Right atrium auricular region (tissue), 2 donors: ENCODE data around the gene LPGAT1. TPM values are rescaled to one million over a fixed set of nuclear protein-coding genes. Genes with fewer than 3 reads are reported as not detected.

Experiments used
- DNase-seq: peaks from one replicate; pipeline ENCODE4 v3.0.0-alpha.2; 2019; ENCODE audit warnings: low spot score
- H3K27ac ChIP-seq, 2 donors: fragments of 200-600 bp; sonication (generic); 1 replicate in 1 of 2; 2 replicates in 1 of 2; pipeline ENCODE4 v1.5.1; 2016 to 2019
- H3K27me3 ChIP-seq, 2 donors: fragments of 200-600 bp; sonication (generic); one replicate each; pipeline versions ENCODE4 v1.5.1 to v1.6.0; 2017 to 2019
- H3K36me3 ChIP-seq: fragments of 200-600 bp; sonication (generic); one replicate; pipeline ENCODE4 v1.5.1; 2016
- H3K4me1 ChIP-seq, 2 donors: fragments of 200-600 bp; sonication (generic); one replicate each; pipeline versions ENCODE4 v1.5.1 to v1.6.0; 2017 to 2019
- H3K4me3 ChIP-seq, 2 donors: fragments of 200-600 bp; sonication (generic); 1 replicate in 1 of 2; 2 replicates in 1 of 2; pipeline ENCODE4 v1.5.1; 2017 to 2019; ENCODE audit warnings: mild to moderate bottlenecking in 1 of 2, moderate library complexity in 1 of 2
- H3K9me3 ChIP-seq, 2 donors: fragments of 200-600 bp; sonication (generic); one replicate each; pipeline ENCODE4 v1.5.1; 2019
- total RNA-seq, 2 donors: library from RNA; depleted of rRNA; stranded (reverse); fragments of >200 nt; gene quantifications; one replicate each; pipeline ENCODE4 v1.1.0, GENCODE V29; 2016
- TF ChIP-seq, protein P1 (sequence below), 2 donors: fragments of 200-600 bp; sonication (generic); IDR thresholded peaks; one replicate each; pipeline ENCODE4 v1.5.1; 2019; ENCODE audit warnings: antibody characterized with exemption in 2 of 2

Gene LPGAT1
- total RNA-seq, 2 donors from 2014 or later, result 27.0 to 36.2 TPM

DNA sequence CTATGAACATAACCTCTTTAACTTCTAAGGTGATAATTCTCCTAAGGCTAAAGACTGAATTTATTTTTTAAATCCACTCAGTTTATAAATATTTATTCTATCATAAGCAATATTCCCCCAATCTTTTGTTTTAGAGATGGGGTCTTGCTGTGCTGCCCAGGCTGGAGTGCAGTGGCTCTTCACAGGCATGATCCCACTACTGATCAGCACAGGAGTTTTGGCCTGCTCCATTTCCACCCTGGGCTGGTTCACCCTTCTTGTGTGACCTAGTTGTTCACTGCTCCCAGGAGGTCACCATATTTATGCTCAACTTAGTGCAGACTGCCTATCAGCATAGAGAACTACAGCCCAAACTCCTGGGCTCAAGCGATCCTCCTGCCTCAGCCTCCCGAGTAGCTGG lies 38.6 kb downstream of the LPGAT1 start:
- no peaks in the 10 kb centered on the region for H3K9me3 ChIP-seq
- no peak for DNase-seq
- H3K36me3 ChIP-seq, result peaks cover 21% of the 10 kb centered on the region
- H3K4me1 ChIP-seq, result no peaks in the 10 kb centered on the region
- no peak overlapping the region for H3K4me3 ChIP-seq
- H3K27me3 ChIP-seq, result no peaks in the 10 kb centered on the region
- no peak overlapping the region for H3K27ac ChIP-seq
- TF ChIP-seq, protein P1, sequence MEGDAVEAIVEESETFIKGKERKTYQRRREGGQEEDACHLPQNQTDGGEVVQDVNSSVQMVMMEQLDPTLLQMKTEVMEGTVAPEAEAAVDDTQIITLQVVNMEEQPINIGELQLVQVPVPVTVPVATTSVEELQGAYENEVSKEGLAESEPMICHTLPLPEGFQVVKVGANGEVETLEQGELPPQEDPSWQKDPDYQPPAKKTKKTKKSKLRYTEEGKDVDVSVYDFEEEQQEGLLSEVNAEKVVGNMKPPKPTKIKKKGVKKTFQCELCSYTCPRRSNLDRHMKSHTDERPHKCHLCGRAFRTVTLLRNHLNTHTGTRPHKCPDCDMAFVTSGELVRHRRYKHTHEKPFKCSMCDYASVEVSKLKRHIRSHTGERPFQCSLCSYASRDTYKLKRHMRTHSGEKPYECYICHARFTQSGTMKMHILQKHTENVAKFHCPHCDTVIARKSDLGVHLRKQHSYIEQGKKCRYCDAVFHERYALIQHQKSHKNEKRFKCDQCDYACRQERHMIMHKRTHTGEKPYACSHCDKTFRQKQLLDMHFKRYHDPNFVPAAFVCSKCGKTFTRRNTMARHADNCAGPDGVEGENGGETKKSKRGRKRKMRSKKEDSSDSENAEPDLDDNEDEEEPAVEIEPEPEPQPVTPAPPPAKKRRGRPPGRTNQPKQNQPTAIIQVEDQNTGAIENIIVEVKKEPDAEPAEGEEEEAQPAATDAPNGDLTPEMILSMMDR (IDR thresholded peaks at IDR 0.05), result no peak

DNA sequence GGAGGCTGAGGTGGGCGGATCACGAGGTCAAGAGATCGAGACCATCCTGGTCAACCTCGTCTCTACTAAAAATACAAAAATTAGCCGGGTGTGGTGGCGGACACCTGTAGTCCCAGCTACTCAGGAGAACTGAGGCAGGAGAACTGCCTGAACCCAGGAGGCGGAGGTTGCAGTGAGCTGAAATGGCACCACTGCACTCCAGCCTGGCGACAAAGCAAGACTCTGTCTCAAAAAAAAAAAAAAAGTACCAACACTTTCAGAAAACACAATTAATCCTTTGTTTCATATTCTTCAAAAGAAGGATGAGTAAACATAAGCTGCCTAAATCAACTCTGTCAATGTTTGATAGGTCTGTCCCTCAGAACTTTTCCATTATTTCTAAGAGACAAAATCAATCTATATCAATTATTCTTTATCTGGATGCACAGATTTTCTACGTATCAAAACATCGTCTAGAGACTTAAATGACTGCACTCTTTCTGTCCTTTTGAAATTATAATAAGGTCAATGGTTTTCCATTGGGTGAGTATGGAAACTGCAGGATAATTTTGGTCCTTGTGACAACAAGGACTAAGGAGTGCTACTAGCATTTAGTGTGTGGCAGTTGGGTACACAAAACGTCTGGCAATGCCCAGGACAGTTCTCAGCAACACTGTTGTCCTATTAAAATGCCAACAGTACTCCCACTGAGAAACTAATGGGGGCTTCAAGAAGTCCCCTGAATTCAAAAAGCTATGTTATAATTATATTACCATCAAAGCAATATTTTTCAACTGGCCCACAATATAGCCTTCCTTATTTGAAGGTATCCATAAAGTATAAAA lies 40.7 kb downstream of the LPGAT1 start:
- Histone ChIP-seq H3K9me3 (no peaks in the 10 kb centered on the region), H3K4me3 (no peak overlapping the region), H3K27ac (no peak overlapping the region), H3K36me3 (peaks cover 25% of the 10 kb centered on the region), H3K4me1 (no peaks in the 10 kb centered on the region), H3K27me3 (no peaks in the 10 kb centered on the region)
- DNase-seq, result no peak
- TF ChIP-seq, protein P1 (IDR thresholded peaks at IDR 0.05), result no peak

DNA sequence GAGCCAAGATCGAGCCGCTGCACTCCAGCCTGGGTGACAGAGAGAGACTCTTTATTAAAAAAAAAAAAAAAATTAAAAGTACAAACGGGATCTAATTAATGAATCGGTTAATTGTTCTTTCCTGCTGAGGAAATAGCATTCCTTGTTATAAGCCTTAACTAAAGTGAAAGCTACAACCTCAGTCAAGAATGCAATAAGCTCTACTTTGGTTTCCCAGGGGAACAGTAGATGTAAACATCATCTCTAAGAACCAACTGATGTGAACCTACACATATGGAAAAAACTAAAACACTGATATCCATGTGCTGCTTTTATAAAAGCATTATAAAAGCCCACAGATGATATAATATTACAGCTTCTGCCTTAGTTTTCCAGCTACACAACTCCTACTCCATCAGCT lies 41.9 kb downstream of the LPGAT1 start:
- Histone ChIP-seq H3K4me1 (peaks cover 0 to under 1% of the 10 kb centered on the region in 2 donors), H3K36me3 (peaks cover 25% of the 10 kb centered on the region), H3K27me3 (no peaks in the 10 kb centered on the region), H3K4me3 (no peak overlapping the region), H3K27ac (no peak overlapping the region), H3K9me3 (no peaks in the 10 kb centered on the region)
- TF ChIP-seq, protein P1 (IDR thresholded peaks at IDR 0.05), result no peak
- no peak for DNase-seq

DNA sequence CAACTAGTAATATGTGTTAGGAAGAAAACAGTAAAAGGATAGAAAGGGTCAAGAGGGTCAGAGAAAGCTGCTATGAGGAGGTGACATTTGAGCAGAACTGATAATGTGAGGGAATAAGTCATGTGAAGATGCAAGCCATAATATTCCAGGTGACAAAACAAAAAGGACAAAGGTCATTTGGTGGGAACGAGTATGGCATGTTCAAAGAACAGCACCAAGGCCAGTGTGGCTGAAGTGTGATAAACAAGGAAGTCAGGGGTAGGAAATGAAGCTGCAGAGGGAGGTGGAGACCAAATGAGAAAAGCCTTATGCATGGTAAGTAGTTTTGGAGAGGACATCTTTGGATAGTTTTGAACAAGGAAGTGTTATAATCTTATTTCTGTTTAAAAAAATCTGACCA lies 46.7 kb downstream of the LPGAT1 start:
- Histone ChIP-seq H3K27ac (no peak overlapping the region), H3K36me3 (peaks cover 19% of the 10 kb centered on the region)

DNA sequence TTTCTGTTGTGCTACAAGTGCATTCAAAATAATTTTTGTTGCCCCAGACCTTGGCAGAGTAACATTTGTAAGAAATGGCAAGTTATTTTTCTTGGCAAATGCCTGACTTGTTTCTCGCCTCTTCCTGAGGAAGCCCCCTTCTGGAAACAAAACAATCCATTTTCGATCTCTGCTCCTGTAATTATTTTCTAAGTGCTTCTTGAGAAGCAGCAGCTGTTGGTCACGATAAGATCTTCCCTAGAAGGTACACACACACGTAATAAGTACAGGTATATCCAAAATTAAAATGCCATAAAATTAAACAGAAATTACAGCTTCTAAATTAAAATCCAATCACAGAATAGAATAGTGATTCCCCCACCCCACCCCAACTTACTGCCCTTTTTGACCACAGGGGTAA lies 47.3 kb downstream of the LPGAT1 start:
- peaks cover 20% of the 10 kb centered on the region for H3K36me3 ChIP-seq
- H3K4me1 ChIP-seq, result peaks cover 0 to 6% of the 10 kb centered on the region in 2 donors
- DNase-seq, result no peak
- no peaks in the 10 kb centered on the region for H3K27me3 ChIP-seq
- no peak overlapping the region for H3K4me3 ChIP-seq
- TF ChIP-seq, protein P1 (IDR thresholded peaks at IDR 0.05), result no peak
- no peak overlapping the region for H3K27ac ChIP-seq
- H3K9me3 ChIP-seq, result no peaks in the 10 kb centered on the region

More for the DNA sequence above, 46.7 kb downstream of the LPGAT1 start:
- Histone ChIP-seq H3K4me1 (peaks cover 0 to 6% of the 10 kb centered on the region in 2 donors), H3K4me3 (no peak overlapping the region), H3K27me3 (no peaks in the 10 kb centered on the region), H3K9me3 (no peaks in the 10 kb centered on the region)
- no peak for DNase-seq
- TF ChIP-seq, protein P1 (IDR thresholded peaks at IDR 0.05), result no peak
